Neural progenitor cell (in vitro differentiated cells): ENCODE measurements around the gene SMAD7. TPM values are rescaled to one million over a fixed set of nuclear protein-coding genes. Genes with fewer than 3 reads are reported as not detected.

Experiments
- DNase-seq: peaks from one replicate; pipeline ENCODE4 v3.0.0-alpha.2; 2016; ENCODE audit warnings: low spot score
- H2AFZ ChIP-seq: fragments of 200-600 bp; sonication (generic); replicated peaks from 2 replicates; pipeline ENCODE4 v1.6.1; 2016; ENCODE audit warnings: antibody characterized with exemption
- H3F3A ChIP-seq: fragments of 200-600 bp; sonication (generic); 2 replicates; pipeline ENCODE4 v1.6.1; 2016; ENCODE audit warnings: antibody characterized with exemption, low read depth
- H3K27ac ChIP-seq: fragments of 200-600 bp; sonication (generic); 2 replicates; pipeline ENCODE4 v1.5.1; 2016; ENCODE audit warnings: mild to moderate bottlenecking
- H3K27me3 ChIP-seq: fragments of 200-600 bp; sonication (generic); 2 replicates; pipeline ENCODE4 v1.6.1; 2016; ENCODE audit warnings: mild to moderate bottlenecking, moderate library complexity
- H3K36me3 ChIP-seq: fragments of 200-600 bp; sonication (generic); 2 replicates; pipeline ENCODE4 v1.5.1; 2016
- H3K4me1 ChIP-seq: fragments of 200-600 bp; sonication (generic); 2 replicates; pipeline ENCODE4 v1.6.1; 2016; ENCODE audit warnings: mixed run types
- H3K4me2 ChIP-seq: fragments of 200-600 bp; sonication (generic); 2 replicates; pipeline ENCODE4 v1.6.1; 2016
- H3K4me3 ChIP-seq: fragments of 200-600 bp; sonication (generic); 2 replicates; pipeline ENCODE4 v1.5.1; 2016
- H3K79me2 ChIP-seq: fragments of 200-600 bp; sonication (generic); 2 replicates; pipeline ENCODE4 v1.6.1; 2016; ENCODE audit warnings: low read depth
- H3K9ac ChIP-seq: fragments of 200-600 bp; sonication (generic); 2 replicates; pipeline ENCODE4 v1.6.1; 2016
- H3K9me3 ChIP-seq: fragments of 200-600 bp; sonication (generic); 2 replicates; pipeline ENCODE4 v1.5.1; 2016; ENCODE audit warnings: low read depth
- H4K20me1 ChIP-seq: fragments of 200-600 bp; sonication (generic); 2 replicates; pipeline ENCODE4 v1.6.1; 2016; ENCODE audit warnings: low read depth
- H3K27ac Mint-ChIP-seq: 3 replicates; pipeline ENCODE4 v1.8.0; 2021; ENCODE audit warnings: mixed read lengths
- H3K27me3 Mint-ChIP-seq: 2 replicates; pipeline ENCODE4 v1.8.0; 2022; ENCODE audit warnings: low read depth, mild to moderate bottlenecking, inconsistent platforms, moderate library complexity, mixed read lengths; ENCODE audit not compliant: insufficient read depth
- H3K36me3 Mint-ChIP-seq: 3 replicates; pipeline ENCODE4 v1.8.0; 2021; ENCODE audit warnings: mixed read lengths
- H3K4me1 Mint-ChIP-seq: 3 replicates; pipeline ENCODE4 v1.8.0; 2021; ENCODE audit warnings: mixed read lengths
- H3K4me3 Mint-ChIP-seq: 3 replicates; pipeline ENCODE4 v1.8.0; 2021; ENCODE audit warnings: mild to moderate bottlenecking, moderate library complexity, mixed read lengths
- H3K9me3 Mint-ChIP-seq: 3 replicates; pipeline ENCODE4 v1.8.0; 2020; ENCODE audit warnings: mixed read lengths
- EZH2 ChIP-seq: fragments of 200-600 bp; sonication (generic); IDR thresholded peaks from 2 replicates; pipeline ENCODE4 v1.6.1; 2017; ENCODE audit warnings: antibody characterized with exemption, mild to moderate bottlenecking, moderate library complexity
- EZH2phosphoT487 ChIP-seq: fragments of 200-600 bp; sonication (generic); IDR thresholded peaks from 2 replicates; pipeline ENCODE4 v1.6.1; 2017; ENCODE audit warnings: antibody characterized with exemption
- total RNA-seq: library from RNA; depleted of rRNA; stranded (reverse); fragments of >200 nt; gene quantifications from 2 replicates; pipeline ENCODE4 v1.2.3, GENCODE V29; 2015; ENCODE audit warnings: low replicate concordance
- TF ChIP-seq, protein P1 (sequence below): fragments of 200-600 bp; sonication (generic); IDR thresholded peaks from 2 replicates; pipeline ENCODE4 v1.5.1; 2017; ENCODE audit warnings: antibody characterized with exemption, mild to moderate bottlenecking

The SMAD7 gene
- total RNA-seq, 1 donor from 2014 or later, result 1.1 TPM

GRCh38 chr18:48896326-48896874 lies 54.4 kb downstream of the SMAD7 start:
- H4K20me1 ChIP-seq, result no peaks in the 10 kb centered on the region
- no peak overlapping the region for H3K4me2 ChIP-seq
- DNase-seq, result no peak
- no peak overlapping the region for H3K9ac ChIP-seq
- TF ChIP-seq, protein P1, sequence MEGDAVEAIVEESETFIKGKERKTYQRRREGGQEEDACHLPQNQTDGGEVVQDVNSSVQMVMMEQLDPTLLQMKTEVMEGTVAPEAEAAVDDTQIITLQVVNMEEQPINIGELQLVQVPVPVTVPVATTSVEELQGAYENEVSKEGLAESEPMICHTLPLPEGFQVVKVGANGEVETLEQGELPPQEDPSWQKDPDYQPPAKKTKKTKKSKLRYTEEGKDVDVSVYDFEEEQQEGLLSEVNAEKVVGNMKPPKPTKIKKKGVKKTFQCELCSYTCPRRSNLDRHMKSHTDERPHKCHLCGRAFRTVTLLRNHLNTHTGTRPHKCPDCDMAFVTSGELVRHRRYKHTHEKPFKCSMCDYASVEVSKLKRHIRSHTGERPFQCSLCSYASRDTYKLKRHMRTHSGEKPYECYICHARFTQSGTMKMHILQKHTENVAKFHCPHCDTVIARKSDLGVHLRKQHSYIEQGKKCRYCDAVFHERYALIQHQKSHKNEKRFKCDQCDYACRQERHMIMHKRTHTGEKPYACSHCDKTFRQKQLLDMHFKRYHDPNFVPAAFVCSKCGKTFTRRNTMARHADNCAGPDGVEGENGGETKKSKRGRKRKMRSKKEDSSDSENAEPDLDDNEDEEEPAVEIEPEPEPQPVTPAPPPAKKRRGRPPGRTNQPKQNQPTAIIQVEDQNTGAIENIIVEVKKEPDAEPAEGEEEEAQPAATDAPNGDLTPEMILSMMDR, result no peak
- TF ChIP-seq EZH2phosphoT487, result no peak
- H3K79me2 ChIP-seq, result no peaks in the 10 kb centered on the region
- H3K27ac Mint-ChIP-seq, result peak overlapping the region; percentile 39
- H2AFZ ChIP-seq, result peak overlapping the region; percentile 81
- no peaks in the 10 kb centered on the region for H3F3A ChIP-seq
- no peaks in the 10 kb centered on the region for H3K27me3 ChIP-seq
- no peak overlapping the region for H3K27ac ChIP-seq
- H3K27me3 Mint-ChIP-seq, result peaks cover 19% of the 10 kb centered on the region
- H3K36me3 ChIP-seq, result no peaks in the 10 kb centered on the region
- peaks cover 8% of the 10 kb centered on the region for H3K4me1 ChIP-seq
- no peaks in the 10 kb centered on the region for H3K36me3 Mint-ChIP-seq
- H3K9me3 Mint-ChIP-seq, result peaks cover 10% of the 10 kb centered on the region
- peaks cover 31% of the 10 kb centered on the region for H3K4me1 Mint-ChIP-seq
- H3K4me3 ChIP-seq, result no peak overlapping the region
- H3K4me3 Mint-ChIP-seq, result no peak overlapping the region
- no peaks in the 10 kb centered on the region for H3K9me3 ChIP-seq

DNA sequence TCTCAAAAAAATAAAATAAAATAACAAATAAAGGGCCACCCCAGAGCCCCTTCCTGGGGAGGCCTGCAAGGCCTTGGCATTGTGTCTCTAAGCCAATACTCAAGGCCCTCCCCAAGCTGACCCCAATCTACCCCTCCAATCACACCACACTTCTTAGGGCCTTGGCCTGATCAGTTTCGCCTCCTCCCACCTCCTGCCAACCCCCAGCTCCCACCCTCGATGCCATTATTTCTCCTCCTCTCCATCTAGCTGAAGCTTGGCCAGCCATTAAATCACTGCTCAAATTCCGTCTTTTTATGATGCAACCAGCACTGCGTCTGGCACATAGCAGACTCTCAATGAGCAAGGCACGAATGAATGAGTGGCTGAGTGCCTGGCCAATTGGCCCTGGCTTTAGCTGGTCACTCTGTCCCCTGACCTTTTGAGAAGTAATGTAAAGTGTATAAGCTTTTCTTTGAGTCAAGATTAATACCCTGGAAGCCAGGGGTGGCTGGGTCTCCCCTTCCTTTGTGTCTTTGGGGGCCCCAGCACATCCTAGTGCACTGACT lies 55.9 kb downstream of the SMAD7 start:
- Histone ChIP-seq H3K27ac (no peak overlapping the region), H3K27me3 (no peaks in the 10 kb centered on the region), H3K9me3 (no peaks in the 10 kb centered on the region), H3K4me3 (no peak overlapping the region), H3K4me1 (peaks cover 10% of the 10 kb centered on the region), H3K9ac (no peak overlapping the region), H3K79me2 (no peaks in the 10 kb centered on the region), H3K4me2 (no peak overlapping the region), H3F3A (peaks cover 4% of the 10 kb centered on the region), H2AFZ (no peak overlapping the region), H3K36me3 (no peaks in the 10 kb centered on the region), H4K20me1 (no peaks in the 10 kb centered on the region)
- peak overlapping the region; percentile 36 for H3K27ac Mint-ChIP-seq
- peaks cover 8% of the 10 kb centered on the region for H3K9me3 Mint-ChIP-seq
- peak overlapping the region; percentile 42 for H3K4me3 Mint-ChIP-seq
- H3K27me3 Mint-ChIP-seq, result peaks cover 18% of the 10 kb centered on the region
- TF ChIP-seq, protein P1, result no peak
- no peak for TF ChIP-seq EZH2
- DNase-seq, result no peak
- no peaks in the 10 kb centered on the region for H3K36me3 Mint-ChIP-seq
- H3K4me1 Mint-ChIP-seq, result peaks cover 43% of the 10 kb centered on the region

DNA sequence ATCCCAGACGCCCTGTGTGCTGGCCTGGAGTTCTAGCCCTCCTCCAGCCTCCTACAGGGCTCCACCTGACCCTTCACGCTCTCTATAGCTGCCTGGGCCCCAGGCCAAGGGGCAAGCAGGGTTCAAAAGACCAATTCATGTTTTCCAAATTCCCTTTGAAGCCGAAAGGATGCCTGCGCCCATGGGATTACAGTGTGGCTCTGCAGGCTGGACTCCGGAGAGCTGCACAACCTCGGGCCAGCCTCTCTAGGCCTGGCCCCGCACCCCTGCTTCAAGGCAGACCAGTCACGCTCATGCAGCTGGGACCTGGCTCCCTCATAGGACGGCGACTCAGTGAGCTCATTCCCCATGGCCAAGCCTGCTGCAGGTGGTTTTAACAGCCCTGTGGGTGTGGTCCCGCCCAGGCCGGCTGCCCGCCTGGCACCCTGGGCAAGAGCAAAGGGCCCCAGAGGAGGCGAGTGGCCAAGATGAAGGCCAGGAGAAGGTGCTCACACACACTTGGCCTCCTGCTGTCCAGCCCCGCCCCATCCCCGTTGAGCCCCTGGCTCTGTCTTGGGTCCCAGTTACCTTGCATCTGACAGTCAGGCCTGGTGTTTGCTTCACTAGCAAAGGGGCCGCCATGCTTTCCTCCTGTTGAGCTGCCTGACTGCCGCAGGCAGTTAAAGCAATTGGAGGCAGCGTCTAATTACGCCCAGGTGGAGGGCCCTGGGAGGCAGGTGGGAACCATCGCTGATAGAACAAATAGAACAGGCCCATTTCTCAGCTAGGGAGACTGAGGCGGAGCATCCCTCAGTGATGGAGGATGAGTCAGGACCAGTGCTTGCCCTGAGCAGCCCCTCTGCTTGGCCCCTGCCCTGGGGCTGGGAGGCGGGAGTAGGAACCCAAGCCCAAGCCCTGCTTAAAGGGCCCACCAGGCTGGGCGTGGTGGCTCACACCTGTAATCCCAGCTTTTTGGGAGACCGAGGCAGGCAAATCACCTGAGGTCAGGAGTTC lies 56.9 kb downstream of the SMAD7 start:
- peak overlapping the region; percentile 26 for H3K4me3 Mint-ChIP-seq
- H3K4me1 Mint-ChIP-seq, result peaks cover 51% of the 10 kb centered on the region
- Histone ChIP-seq H3K4me3 (no peak overlapping the region), H3K27me3 (no peaks in the 10 kb centered on the region), H3K9ac (no peak overlapping the region), H3F3A (peaks cover 4% of the 10 kb centered on the region), H3K4me2 (no peak overlapping the region), H2AFZ (no peak overlapping the region), H3K4me1 (peaks cover 19% of the 10 kb centered on the region), H4K20me1 (no peaks in the 10 kb centered on the region), H3K79me2 (no peaks in the 10 kb centered on the region), H3K36me3 (no peaks in the 10 kb centered on the region), H3K9me3 (no peaks in the 10 kb centered on the region), H3K27ac (no peak overlapping the region)
- TF ChIP-seq EZH2 (no peak), EZH2phosphoT487 (no peak)
- TF ChIP-seq, protein P1, result no peak
- H3K9me3 Mint-ChIP-seq, result peaks cover under 1% of the 10 kb centered on the region
- no peaks in the 10 kb centered on the region for H3K36me3 Mint-ChIP-seq
- H3K27ac Mint-ChIP-seq, result peak overlapping the region; percentile 97
- peaks cover 18% of the 10 kb centered on the region for H3K27me3 Mint-ChIP-seq
- DNase-seq, result no peak
